Activated CD4-positive, CD25-positive, alpha-beta regulatory T cell treated with anti-CD3 and anti-CD28 coated beads, Interleukin-2, amount 50 U/mL, for 72 hours (primary cell): ENCODE data around the gene B4GALT6.

Experiments used
- DNase-seq: peaks from one replicate; pipeline ENCODE4 v3.0.0; 2021

The B4GALT6 gene

GRCh38 chr18:31591113-31591512, 93.3 kb downstream of the B4GALT6 start:
- no peak for DNase-seq

GRCh38 chr18:31590570-31590969, 93.8 kb downstream of the B4GALT6 start:
- DNase-seq: no peak

DNA sequence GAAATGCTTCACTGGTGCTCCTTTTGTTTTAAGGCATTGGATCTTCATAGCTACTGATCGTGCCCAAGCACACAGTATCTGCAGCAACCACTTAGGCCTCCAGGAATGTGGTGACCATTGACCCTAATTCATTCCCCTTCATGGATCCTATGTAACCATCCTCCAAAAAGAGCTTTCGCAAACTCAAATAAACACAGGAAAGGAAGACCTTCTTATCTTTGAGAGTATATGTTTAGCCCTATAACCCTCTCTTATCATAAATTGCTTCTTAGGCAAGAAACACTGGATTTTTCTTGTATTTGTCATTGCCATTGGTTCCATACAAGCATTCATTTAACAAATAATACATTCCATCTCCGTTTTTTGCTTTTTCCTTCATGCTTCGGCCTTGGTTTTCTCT, 96.9 kb downstream of the B4GALT6 start:
- DNase-seq: no peak

- DNase-seq: no peak
Observed at GRCh38 chr18:31586616-31587015, 97.8 kb downstream of the B4GALT6 start.

DNA sequence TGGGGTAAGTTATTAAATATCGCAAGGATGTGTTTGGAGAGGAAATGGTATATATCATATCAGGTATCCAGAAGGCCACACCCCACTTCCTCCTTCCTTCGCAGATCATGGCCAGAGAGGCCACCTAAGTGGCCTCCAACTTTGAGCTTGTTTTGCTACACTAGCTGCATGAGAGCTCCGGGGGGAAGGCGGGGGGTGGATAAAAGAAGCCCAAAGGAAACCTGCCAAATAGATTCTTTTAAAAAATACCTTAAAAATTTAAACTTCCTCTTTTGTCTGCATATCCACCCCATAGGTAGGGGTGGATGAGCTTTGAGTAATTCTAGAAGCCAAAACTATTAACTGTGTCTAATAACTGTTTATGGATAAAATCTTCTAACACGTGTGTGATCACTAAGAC, 98.4 kb downstream of the B4GALT6 start:
- no peak for DNase-seq

- DNase-seq: no peak
Observed at GRCh38 chr18:31583185-31583854, 101.1 kb downstream of the B4GALT6 start.

DNA sequence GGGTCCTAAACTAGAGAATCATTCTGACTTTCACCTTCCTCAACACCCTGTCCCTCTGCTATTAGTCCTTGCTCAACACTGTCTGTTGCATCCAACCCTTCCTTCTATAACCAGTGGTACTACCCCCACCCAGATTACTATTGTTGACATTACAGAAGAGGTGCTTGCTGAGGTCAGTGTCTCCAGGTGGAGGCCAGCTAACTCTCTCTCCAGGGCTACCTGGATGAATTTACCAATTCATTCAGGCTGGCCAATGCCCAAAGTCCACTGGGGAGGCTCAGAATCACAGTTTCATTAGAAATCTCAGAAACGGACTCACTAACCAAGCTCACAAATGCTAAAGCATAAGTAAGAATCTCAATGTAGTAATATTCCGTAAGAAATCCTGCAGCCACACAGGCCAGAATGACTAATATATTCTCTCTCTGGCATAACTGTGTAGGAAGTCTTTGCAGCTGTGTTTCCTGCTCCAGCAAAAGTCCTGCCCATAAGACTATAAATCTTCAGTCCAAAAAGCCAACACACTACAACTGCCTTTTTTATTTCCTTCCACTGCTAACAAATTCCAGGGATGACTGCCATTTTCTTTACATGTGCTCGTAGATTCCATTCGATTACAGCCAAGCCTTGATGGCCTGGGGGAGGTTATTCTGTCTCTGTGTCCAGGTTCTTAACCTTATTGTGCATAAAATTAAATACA, 102.7 kb downstream of the B4GALT6 start:
- DNase-seq: no peak

DNA sequence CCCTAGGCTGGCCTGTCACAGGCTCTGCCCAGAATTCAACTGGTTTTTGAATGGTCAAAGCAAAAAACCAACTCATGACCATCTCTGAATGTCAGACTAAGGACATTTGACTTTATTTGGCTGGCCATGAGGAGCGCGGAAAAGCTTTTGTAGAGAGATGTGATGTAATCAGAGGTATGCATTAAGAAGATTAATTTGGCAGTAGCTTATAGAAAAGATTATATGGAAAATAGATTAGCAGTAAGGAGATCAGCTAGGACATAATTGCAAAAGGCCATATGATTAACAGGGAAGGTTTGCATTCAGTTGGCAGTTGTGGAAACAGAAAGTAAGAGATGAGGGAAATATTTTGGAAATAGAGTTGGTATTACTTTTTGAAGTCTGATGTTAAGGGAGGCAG, 105.0 kb downstream of the B4GALT6 start:
- no peak for DNase-seq

GRCh38 chr18:31578126-31578525, 106.3 kb downstream of the B4GALT6 start:
- no peak for DNase-seq

DNA sequence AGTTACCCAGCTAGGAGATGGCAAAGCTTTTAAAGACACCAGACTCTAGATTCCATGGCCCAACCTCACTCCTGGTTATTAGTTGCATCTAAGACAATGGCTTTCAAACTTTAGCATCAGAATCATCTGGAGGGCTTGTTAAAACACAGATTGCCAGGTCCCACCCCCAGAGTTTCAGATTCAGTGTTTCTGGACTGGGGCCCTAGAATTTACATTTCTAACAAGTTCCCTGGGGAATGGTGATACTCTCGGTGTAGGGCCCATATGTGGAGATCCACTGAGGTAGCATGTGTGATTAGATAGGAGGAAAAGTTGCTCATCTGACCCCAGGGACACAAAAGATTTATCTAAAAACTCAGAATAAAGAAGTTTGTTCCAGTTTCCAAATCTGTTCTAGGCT, 107.2 kb downstream of the B4GALT6 start:
- no peak for DNase-seq

GRCh38 chr18:31576670-31577069, 107.7 kb downstream of the B4GALT6 start:
- DNase-seq: no peak

- DNase-seq: no peak
Observed at GRCh38 chr18:31575515-31576257, 108.7 kb downstream of the B4GALT6 start.

DNA sequence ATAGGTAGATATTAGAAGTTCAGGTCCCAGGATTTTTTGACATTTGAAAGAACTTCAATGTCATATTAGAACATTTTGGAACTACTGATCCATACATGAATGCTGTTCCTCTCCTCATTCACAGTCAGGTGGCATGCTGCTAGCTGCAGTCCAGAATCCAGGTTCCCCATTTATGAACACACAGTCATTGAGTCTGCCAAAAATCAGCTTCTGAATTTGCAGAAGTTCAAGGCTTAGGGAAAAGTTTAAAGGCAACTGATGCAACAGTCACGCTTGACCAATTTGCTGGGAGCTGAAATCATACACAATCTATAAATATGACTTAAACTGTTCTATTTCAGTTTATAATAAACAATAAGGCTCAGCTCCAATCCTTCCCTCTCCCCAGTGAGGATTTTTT, 110.0 kb downstream of the B4GALT6 start:
- DNase-seq: no peak
